GM08714 (cell line): ENCODE data around the gene C1QL1.

Source experiments
- H3K4me3 ChIP-seq: fragments of 200-500 bp; sonication (Bioruptor generic); 2 replicates; pipeline ENCODE4 v1.5.1; 2014; ENCODE audit warnings: mild to moderate bottlenecking, low read length, inconsistent platforms
- ZNF274 ChIP-seq: IDR thresholded peaks from 2 replicates; pipeline ENCODE4 v1.6.1; 2012; ENCODE audit warnings: mild to moderate bottlenecking, low read depth, low read length

The C1QL1 gene

DNA sequence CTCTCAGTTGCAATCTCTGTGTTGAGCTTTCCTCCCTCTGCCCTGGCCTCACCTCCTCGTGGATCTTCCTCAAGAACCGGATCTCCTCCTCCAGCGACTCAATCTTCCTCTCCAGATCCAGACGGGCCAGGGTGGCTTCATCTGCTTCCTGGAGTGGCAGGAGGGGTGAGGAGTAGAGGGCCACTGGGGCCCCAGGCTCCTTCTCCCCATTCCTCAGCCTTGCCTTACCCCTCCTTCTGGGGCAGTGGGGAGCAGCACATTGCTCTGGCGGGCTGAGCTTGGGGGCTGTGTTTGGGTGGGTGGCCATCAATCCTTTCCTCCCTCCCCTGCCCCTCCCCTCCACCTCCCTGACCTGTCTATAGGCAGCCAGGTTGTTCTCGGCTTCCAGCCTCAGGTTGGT, 54.4 kb downstream of the C1QL1 start:
- no peak for TF ChIP-seq ZNF274
- no peak overlapping the region for H3K4me3 ChIP-seq

DNA sequence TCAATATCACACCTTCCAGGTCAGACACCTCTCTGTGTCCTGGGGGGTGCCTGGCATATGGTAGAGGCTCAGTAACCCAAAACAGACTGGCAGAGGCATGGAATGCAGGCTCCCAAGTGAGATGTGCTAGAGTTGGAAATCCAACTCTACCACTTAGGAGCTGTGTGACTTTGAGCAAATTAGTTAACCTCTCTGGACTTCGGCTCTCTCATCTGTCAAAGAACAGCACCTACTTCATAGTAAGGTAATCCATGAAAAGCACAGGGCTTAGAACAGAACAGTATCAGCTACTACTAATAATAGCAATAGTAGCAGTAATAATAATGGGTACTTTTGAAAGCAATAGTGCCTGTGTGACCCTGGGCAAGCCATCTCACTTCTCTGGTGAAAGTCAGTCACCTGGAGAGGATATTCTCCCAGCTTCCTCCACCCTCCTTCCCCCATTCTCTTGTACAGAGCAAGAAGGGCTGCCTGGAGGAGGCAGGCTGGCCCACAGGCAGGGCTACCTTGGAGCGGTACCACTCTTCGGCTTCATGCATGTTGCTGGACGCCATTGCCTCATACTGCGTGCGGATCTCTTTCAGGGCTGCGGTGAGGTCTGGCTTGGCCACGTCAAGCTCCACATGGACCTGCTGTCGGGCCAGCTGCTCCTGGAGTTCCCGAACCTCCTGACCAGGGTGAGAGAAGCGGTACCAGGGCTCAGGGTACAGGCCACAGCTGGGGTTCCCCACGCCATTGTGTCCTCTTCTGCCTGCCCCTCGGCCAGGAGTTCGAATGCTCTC, 55.1 kb downstream of the C1QL1 start:
- no peak for TF ChIP-seq ZNF274
- no peak overlapping the region for H3K4me3 ChIP-seq

DNA sequence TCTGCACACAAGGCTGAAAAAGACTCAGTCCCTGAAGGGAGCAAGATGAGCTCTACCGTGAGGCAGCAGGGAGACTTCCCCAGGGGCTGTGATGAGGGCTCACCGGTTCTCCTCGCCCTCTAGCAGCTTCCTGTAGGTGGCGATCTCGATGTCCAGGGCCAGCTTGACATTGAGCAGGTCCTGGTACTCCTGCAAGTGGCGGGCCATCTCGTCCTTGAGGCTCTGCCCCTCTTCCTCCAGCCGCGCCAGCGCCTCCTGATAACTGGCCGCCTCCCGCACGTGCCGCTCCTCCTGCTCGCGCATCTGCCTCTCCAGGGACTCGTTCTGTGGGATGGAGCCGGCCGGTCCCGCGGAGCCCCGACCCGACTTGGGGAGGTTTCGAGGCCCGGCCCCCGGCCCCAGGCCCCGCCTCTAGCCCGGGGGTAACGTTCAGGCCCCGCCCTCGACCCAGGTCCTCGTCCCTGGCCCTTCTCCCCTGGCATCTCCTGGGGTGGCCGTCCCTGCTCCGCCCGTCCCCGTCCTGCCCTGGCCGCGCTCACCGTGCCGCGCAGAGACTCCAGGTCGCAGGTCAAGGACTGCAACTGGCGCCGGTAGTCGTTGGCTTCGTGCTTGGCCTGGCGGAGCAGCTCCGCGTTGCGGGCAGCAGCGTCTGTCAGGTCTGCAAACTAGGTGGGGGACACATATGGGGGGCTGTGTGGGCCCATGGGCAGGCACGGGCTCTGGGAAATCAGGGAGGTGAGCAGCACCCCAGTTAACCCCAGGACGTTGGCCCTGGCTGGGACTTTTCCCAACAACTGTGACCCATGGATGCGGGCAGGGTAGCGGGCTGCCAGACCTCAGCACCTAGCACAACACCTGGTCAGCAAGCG, 56.7 kb downstream of the C1QL1 start:
- no peak overlapping the region for H3K4me3 ChIP-seq
- no peak for TF ChIP-seq ZNF274

DNA sequence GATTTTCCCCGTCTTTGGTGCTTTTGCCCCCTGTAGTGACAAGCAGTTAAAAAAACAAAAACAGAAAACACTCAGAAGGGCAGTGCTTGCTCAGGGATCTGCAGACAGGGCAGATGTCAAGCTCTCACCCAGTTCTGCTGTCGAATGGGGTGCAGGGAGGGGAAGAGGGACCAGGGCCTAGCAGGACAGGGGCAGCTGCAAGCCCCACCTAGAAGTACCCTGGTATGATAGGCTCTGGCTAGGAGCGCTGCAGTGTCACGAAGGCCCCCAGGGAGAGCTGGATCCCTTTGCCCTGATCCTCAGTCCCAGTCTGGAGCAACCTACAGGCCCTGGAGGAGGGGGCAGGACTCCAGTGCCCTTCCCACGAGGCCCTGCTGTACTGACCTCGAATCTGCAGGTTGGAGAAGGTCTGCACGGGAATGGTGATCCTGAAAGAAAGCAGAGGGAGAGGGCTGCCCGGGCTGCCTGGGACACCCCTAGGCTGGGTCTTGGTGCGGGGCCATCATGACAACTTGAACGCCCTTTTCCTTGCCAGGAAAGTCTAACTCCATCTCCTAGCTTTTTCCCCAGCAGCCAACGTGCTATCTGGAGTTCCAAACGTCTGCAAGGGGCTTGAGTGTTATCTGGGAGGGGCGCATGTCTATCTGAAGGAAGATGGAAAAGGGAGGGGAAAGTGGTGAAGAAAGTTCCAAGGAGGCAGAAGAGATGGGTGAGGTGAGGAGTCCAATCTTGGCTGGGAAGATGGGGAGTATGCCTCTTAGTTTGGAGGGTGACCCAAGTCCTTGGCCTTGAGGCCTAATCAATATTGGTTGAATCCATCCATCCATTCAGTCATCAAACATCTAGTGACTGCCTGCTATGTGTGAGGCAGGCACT, 57.6 kb downstream of the C1QL1 start:
- H3K4me3 ChIP-seq: no peak overlapping the region

More for the DNA sequence above, 57.6 kb downstream of the C1QL1 start:
- no peak for TF ChIP-seq ZNF274
